ENCODE data around the gene B3GNT5. TPM values are rescaled to one million over a fixed set of nuclear protein-coding genes. Genes with fewer than 3 reads are reported as not detected.

Gene B3GNT5
- total RNA-seq: 10 to 100 TPM in 2 of 4 donors, 1 to 10 TPM in 2; 7.9 to 42.0 (median 19.7) TPM

- ATAC-seq (ENCODE audit: low FRiP score) (peak; percentile 73), DNase-seq (ENCODE audit: low spot score) (no peak)
- no peak for TF ChIP-seq CTCF (IDR thresholded peaks at IDR 0.05)
Observed at GRCh38 chr3:183252973-183253527, at the start of gene B3GNT5. TSS of gene B3GNT5 (plus strand) at chr3:183253253. CDS start at chr3:183269799, 16,546 bp downstream.

GRCh38 chr3:183203670-183204069 lies 49.4 kb upstream of the B3GNT5 start:
- DNase-seq (ENCODE audit: low spot score): no peak
- TF ChIP-seq CTCF (IDR thresholded peaks at IDR 0.05): no peak
- no peak for ATAC-seq (ENCODE audit: low FRiP score)

- ATAC-seq (ENCODE audit: low FRiP score) (no peak), DNase-seq (ENCODE audit: low spot score) (no peak)
- no peak for TF ChIP-seq CTCF (IDR thresholded peaks at IDR 0.05)
Observed at GRCh38 chr3:183208260-183208659, 44.8 kb upstream of the B3GNT5 start.

- DNase-seq (ENCODE audit: low spot score) (no peak), ATAC-seq (ENCODE audit: low FRiP score) (no peak)
- TF ChIP-seq CTCF (IDR thresholded peaks at IDR 0.05): no peak
Observed at GRCh38 chr3:183208800-183209199, 44.3 kb upstream of the B3GNT5 start.

- no peak for ATAC-seq (ENCODE audit: low FRiP score)
- DNase-seq (ENCODE audit: low spot score): no peak
- no peak for TF ChIP-seq CTCF (IDR thresholded peaks at IDR 0.05)
Observed at GRCh38 chr3:183210341-183210740, 42.7 kb upstream of the B3GNT5 start.

- peak; percentile 49 for ATAC-seq (ENCODE audit: low FRiP score)
- TF ChIP-seq CTCF (IDR thresholded peaks at IDR 0.05): no peak
- DNase-seq (ENCODE audit: low spot score): no peak
Observed at GRCh38 chr3:183210862-183211341, 42.2 kb upstream of the B3GNT5 start.

GRCh38 chr3:183211352-183211751 lies 41.7 kb upstream of the B3GNT5 start:
- no peak for DNase-seq (ENCODE audit: low spot score)
- ATAC-seq (ENCODE audit: low FRiP score): peak; percentile 49
- TF ChIP-seq CTCF (IDR thresholded peaks at IDR 0.05): no peak

Data from omental fat pad (tissue), 4 donors.